Endothelial cell of umbilical vein (primary cell): ENCODE data around the gene TRABD2A. TPM values are rescaled to one million over a fixed set of nuclear protein-coding genes. Genes with fewer than 3 reads are reported as not detected.

ENCODE experiments used
- BruUV-seq: library from RNA; stranded (reverse); fragments of 400-500 nt; replicated peaks from 2 replicates; lab custom pipeline; 2021; lab: Mats Ljungman, UMichigan
- CTCF ChIA-PET: fragments of 300-600, 350-600 bp; sonication (Branson Sonifier 250); formaldehyde crosslinking; loops from one replicate; lab custom pipeline; 2021; ENCODE audit warnings: antibody characterized with exemption, inconsistent platforms; lab: Charles Lee
- POLR2A ChIA-PET: fragments of 300-600, 350-600 bp; sonication (Branson Sonifier 250); formaldehyde crosslinking; loops from one replicate; lab custom pipeline; 2021; ENCODE audit warnings: antibody characterized with exemption, inconsistent platforms; lab: Charles Lee
- DNase-seq: peaks from one replicate; pipeline ENCODE4 v3.0.0-alpha.2; 2011; ENCODE audit warnings: low read depth, low spot score
- FAIRE-seq: peaks from 2 replicates; lab custom pipeline; 2011; peaks lifted over from hg19 to GRCh38; lab: Jason Lieb, UNC
- H2AFZ ChIP-seq: 2 replicates; pipeline ENCODE4 v1.6.0; 2012; ENCODE audit warnings: low read depth, low read length, control low read depth, inconsistent platforms
- H3K27ac ChIP-seq: 2 replicates; pipeline ENCODE4 v1.5.1; 2011; ENCODE audit warnings: low read depth, mild to moderate bottlenecking, control low read depth, low read length, moderate library complexity; ENCODE audit not compliant: insufficient read depth
- H3K27me3 ChIP-seq, 2 experiments: 2 replicates each; pipeline versions ENCODE4 v1.6.0 to v1.6.1; 2011; ENCODE audit warnings: low read length in 2 of 2, mixed read lengths in 1 of 2; ENCODE audit not compliant: control insufficient read depth in 2 of 2, insufficient read depth in 2 of 2
- H3K36me3 ChIP-seq, 2 experiments: 2 replicates in 1 of 2; 3 replicates in 1 of 2; pipeline ENCODE4 v1.5.1; 2011; ENCODE audit warnings: low read length in 2 of 2, mild to moderate bottlenecking in 1 of 2, moderate library complexity in 1 of 2; ENCODE audit not compliant: control insufficient read depth in 2 of 2, insufficient read depth in 2 of 2; ENCODE audit errors: extremely low read depth in 1 of 2
- H3K4me1 ChIP-seq: 3 replicates; pipeline ENCODE4 v1.5.1; 2011; ENCODE audit warnings: mild to moderate bottlenecking, low read length; ENCODE audit not compliant: control insufficient read depth, insufficient read depth; ENCODE audit errors: extremely low read depth
- H3K4me2 ChIP-seq: 2 replicates; pipeline ENCODE4 v1.6.1; 2011; ENCODE audit warnings: low read length, control low read depth, mixed read lengths; ENCODE audit not compliant: insufficient read depth
- H3K4me3 ChIP-seq, 3 experiments: fragments of 200-600 bp in 1 of 3; sonication (generic), shearing (Covaris generic) in 1 of 3; replicated peaks in 1 of 3; 2 replicates each; pipeline ENCODE4 v1.5.1; 2011 to 2016; ENCODE audit warnings: control low read depth in 3 of 3, low read length in 3 of 3, mild to moderate bottlenecking in 2 of 3, inconsistent platforms in 1 of 3, low read depth in 1 of 3, moderate library complexity in 1 of 3; ENCODE audit not compliant: insufficient read depth in 1 of 3
- H3K79me2 ChIP-seq: 2 replicates; pipeline ENCODE4 v1.6.0; 2012; ENCODE audit warnings: low read length, inconsistent platforms; ENCODE audit not compliant: control insufficient read depth, insufficient read depth
- H3K9ac ChIP-seq: replicated peaks from 2 replicates; pipeline ENCODE3; 2011; ENCODE audit warnings: low read length, control low read depth; ENCODE audit not compliant: insufficient read depth; ENCODE audit errors: extremely low read depth
- H3K9me1 ChIP-seq: replicated peaks from 3 replicates; pipeline ENCODE4 v1.6.0; 2011; ENCODE audit warnings: mild to moderate bottlenecking, low read length; ENCODE audit not compliant: control insufficient read depth, insufficient read depth; ENCODE audit errors: extremely low read depth
- H3K9me3 ChIP-seq: replicated peaks from 2 replicates; pipeline ENCODE4 v1.5.1; 2012; ENCODE audit warnings: low read length, inconsistent platforms; ENCODE audit not compliant: control insufficient read depth, insufficient read depth
- H4K20me1 ChIP-seq: replicated peaks from 2 replicates; pipeline ENCODE3; 2011; ENCODE audit warnings: mild to moderate bottlenecking, low read length; ENCODE audit not compliant: control insufficient read depth, insufficient read depth; ENCODE audit errors: extremely low read depth
- CTCF ChIP-seq, 2 donors: IDR thresholded peaks; 1 replicate in 1 of 2; 2 replicates in 1 of 2; pipeline ENCODE4 v1.5.1; 2011; ENCODE audit warnings: low read length in 2 of 2, mild to moderate bottlenecking in 2 of 2, moderate library complexity in 2 of 2, control low read depth in 1 of 2, inconsistent platforms in 1 of 2, low read depth in 1 of 2; ENCODE audit not compliant: insufficient read depth in 1 of 2; ENCODE audit errors: extremely low read depth in 1 of 2
- EZH2 ChIP-seq: IDR thresholded peaks from 2 replicates; pipeline ENCODE4 v1.6.1; 2012; ENCODE audit warnings: borderline replicate concordance, low read depth, mild to moderate bottlenecking, moderate library complexity, low read length, inconsistent platforms; ENCODE audit not compliant: severe bottlenecking
- FOS ChIP-seq: IDR thresholded peaks from 2 replicates; pipeline ENCODE4 v1.6.1; 2011; ENCODE audit warnings: mild to moderate bottlenecking, low read length, moderate library complexity, borderline replicate concordance; ENCODE audit not compliant: insufficient read depth
- GATA2 ChIP-seq: IDR thresholded peaks from 2 replicates; pipeline ENCODE4 v1.7.0; 2011; ENCODE audit warnings: low read depth, mild to moderate bottlenecking, moderate library complexity, mixed read lengths, low read length; ENCODE audit not compliant: insufficient read length, insufficient read depth
- JUN ChIP-seq: IDR thresholded peaks from 2 replicates; pipeline ENCODE4 v1.6.1; 2011; ENCODE audit warnings: borderline replicate concordance, low read depth; ENCODE audit not compliant: insufficient read length, insufficient read depth
- MAX ChIP-seq: IDR thresholded peaks from 2 replicates; pipeline ENCODE4 v1.6.1; 2011; ENCODE audit not compliant: insufficient read depth, insufficient read length
- MYC ChIP-seq: IDR thresholded peaks from one replicate; pipeline ENCODE4 v1.6.1; 2011; ENCODE audit warnings: mild to moderate bottlenecking, low read depth, low read length
- POLR2A ChIP-seq: IDR thresholded peaks from 2 replicates; pipeline ENCODE4 v1.6.1; 2012; ENCODE audit warnings: low read depth, mild to moderate bottlenecking, control low read depth, low read length
- POLR2AphosphoS5 ChIP-seq: IDR thresholded peaks from 2 replicates; pipeline ENCODE4 v1.6.1; 2012; ENCODE audit warnings: low read depth, mild to moderate bottlenecking, control low read depth, low read length, moderate library complexity; ENCODE audit not compliant: insufficient read depth
- dilution Hi-C: fragments of 300-500 bp; cut with MboI; formaldehyde crosslinking; loops from one replicate; pipeline ENCODE4 v1.15.0; 2019; ENCODE audit warnings: low sequenced_read_pairs; ENCODE audit not compliant: extremely low pct_ligation_motif_present
- intact Hi-C: fragments of 100-400 bp; cut with micrococcal nuclease; formaldehyde crosslinking; loops from one replicate; pipeline ENCODE4 v1.10.0; 2022
- polyA plus RNA-seq, 4 experiments: library from polyadenylated mRNA; depleted of rRNA in 3 of 4; stranded (reverse) in 3 of 4; unstranded in 1 of 4; fragments of >200 nt; gene quantifications; 2 replicates each; pipeline versions ENCODE4 v1.2.1 to v1.2.3, GENCODE V29; 2011 to 2012; ENCODE audit warnings: missing spikeins in 1 of 4
- total RNA-seq: library from RNA; stranded (reverse); gene quantifications from 2 replicates; pipeline ENCODE4 v1.2.3, GENCODE V29; 2021

Gene TRABD2A
- total and polyA plus RNA-seq, 2 donors (not counting 3 experiments of a cell fraction or from before 2014, with no cell fraction given): 1.0 to 1.8 TPM

GRCh38 chr2:84891355-84892010 lies 10.6 kb upstream of the TRABD2A start:
- Histone ChIP-seq H3K36me3 (no peaks in the 10 kb centered on the region), H3K9me1 (no peaks in the 10 kb centered on the region), H2AFZ (no peak overlapping the region), H3K27me3 (no peaks in the 10 kb centered on the region), H3K9ac (no peak overlapping the region), H3K4me2 (no peak overlapping the region), H3K27ac (no peak overlapping the region), H4K20me1 (no peaks in the 10 kb centered on the region), H3K79me2 (no peaks in the 10 kb centered on the region), H3K4me1 (peaks cover 9% of the 10 kb centered on the region), H3K9me3 (no peaks in the 10 kb centered on the region), H3K4me3 (no peak overlapping the region)
- no TSS peak for BruUV-seq
- dilution Hi-C loops: no loop called here
- intact Hi-C loops: no loop called here
- POLR2A ChIA-PET: no interaction called here
- DNase-seq: no peak
- CTCF ChIA-PET: interaction anchor here (2.9 kb wide), 1 partner anchor 9 kb away, joined by 12 read pairs; no protein-coding TSS in a partner anchor
- TF ChIP-seq GATA2: no peak
- no peak for TF ChIP-seq POLR2AphosphoS5
- TF ChIP-seq POLR2A: no peak
- no peak for TF ChIP-seq FOS
- no peak for FAIRE-seq

- CTCF ChIA-PET: interaction anchor here (0.5 to 1.2 kb wide), 3 partner anchors 9 to 174 kb away, joined by 3 read pairs; no protein-coding TSS in a partner anchor
- Histone ChIP-seq H3K27ac (no peak overlapping the region), H3K4me1 (no peaks in the 10 kb centered on the region), H3K27me3 (peaks cover 0 to 2% of the 10 kb centered on the region in 2 experiments), H3K9me3 (no peaks in the 10 kb centered on the region), H3K4me3 (no peak overlapping the region), H3K4me2 (no peak overlapping the region), H3K9me1 (no peaks in the 10 kb centered on the region), H3K79me2 (no peaks in the 10 kb centered on the region), H3K36me3 (no peaks in the 10 kb centered on the region), H3K9ac (no peak overlapping the region), H4K20me1 (no peaks in the 10 kb centered on the region), H2AFZ (peak overlapping the region; percentile 81)
- TF ChIP-seq JUN (no peak), MAX (no peak), POLR2A (no peak), CTCF (IDR thresholded peaks at IDR 0.05; ENCODE audit: extremely low read depth in 1 of 2, insufficient read depth in 1 of 2, low read depth in 1 of 2, low read length in 2 of 2) (no peak), MYC (no peak), POLR2AphosphoS5 (no peak), FOS (no peak), GATA2 (no peak), EZH2 (no peak)
- no TSS peak for BruUV-seq
- POLR2A ChIA-PET: interaction anchor here (1.5 kb wide), 1 partner anchor 16 kb away, joined by 6 read pairs; the partner anchor contains the start of gene TMSB10
- dilution Hi-C loops (no loop called here), intact Hi-C loops (no loop called here)
- DNase-seq (no peak), FAIRE-seq (no peak)
Observed at GRCh38 chr2:84889332-84889731, 8.4 kb upstream of the TRABD2A start.
